CD4-positive, CD25-positive, alpha-beta regulatory T cell (primary cell): ENCODE results near the gene FLNB. TPM values are rescaled to one million over a fixed set of nuclear protein-coding genes. Genes with fewer than 3 reads are reported as not detected.

ENCODE experiments used
- ATAC-seq, 2 donors: fragments of 150-1000 bp; cut with Tn5 transposase; one replicate each; pipeline ENCODE4 v1.10.0; 2021; ENCODE audit warnings: low read depth in 2 of 2, moderate number of reproducible peaks in 2 of 2, moderate library complexity in 1 of 2
- DNase-seq, 3 donors: peaks; one replicate each; pipeline versions ENCODE4 v3.0.0 to v3.0.0-alpha.2; 2012 to 2022; ENCODE audit warnings: mixed read lengths in 1 of 3
- H3K27ac ChIP-seq: one replicate; pipeline ENCODE4 v1.7.0; 2013; ENCODE audit warnings: mild to moderate bottlenecking, low read length; ENCODE audit not compliant: insufficient read depth, poor library complexity, severe bottlenecking
- H3K27me3 ChIP-seq: one replicate; pipeline ENCODE4 v1.7.0; 2013; ENCODE audit warnings: low read length; ENCODE audit not compliant: control insufficient read depth, insufficient read depth
- H3K36me3 ChIP-seq: one replicate; pipeline ENCODE4 v1.7.0; 2013; ENCODE audit warnings: mild to moderate bottlenecking, low read length, moderate library complexity; ENCODE audit not compliant: control insufficient read depth, insufficient read depth
- H3K4me1 ChIP-seq: 2 replicates; pipeline ENCODE4 v1.7.0; 2013; ENCODE audit warnings: mild to moderate bottlenecking, low read length; ENCODE audit not compliant: insufficient read depth, control insufficient read depth, poor library complexity, severe bottlenecking
- H3K4me3 ChIP-seq: one replicate; pipeline ENCODE4 v1.7.0; 2013; ENCODE audit warnings: low read depth, mild to moderate bottlenecking, low read length, moderate library complexity
- H3K9me3 ChIP-seq, 2 experiments: 1 replicate in 1 of 2; 2 replicates in 1 of 2; pipeline ENCODE4 v1.7.0; 2013; ENCODE audit warnings: low read length in 2 of 2, mild to moderate bottlenecking in 1 of 2, moderate library complexity in 1 of 2; ENCODE audit not compliant: control insufficient read depth in 2 of 2
- H3K27ac Mint-ChIP-seq, 3 donors: one replicate each; pipeline ENCODE4 v1.8.0; 2020 to 2022; ENCODE audit warnings: mild to moderate bottlenecking in 3 of 3, mixed read lengths in 3 of 3, moderate library complexity in 2 of 3
- H3K27me3 Mint-ChIP-seq: one replicate; pipeline ENCODE4 v1.8.0; 2022; ENCODE audit warnings: mild to moderate bottlenecking, mixed read lengths
- H3K36me3 Mint-ChIP-seq: one replicate; pipeline ENCODE4 v1.8.0; 2020; ENCODE audit warnings: mixed read lengths
- H3K4me1 Mint-ChIP-seq, 4 donors: one replicate each; pipeline ENCODE4 v1.8.0; 2020 to 2022; ENCODE audit warnings: mixed read lengths in 4 of 4, mild to moderate bottlenecking in 1 of 4
- H3K4me3 Mint-ChIP-seq, 4 donors: one replicate each; pipeline ENCODE4 v1.8.0; 2020 to 2022; ENCODE audit warnings: mild to moderate bottlenecking in 4 of 4, mixed read lengths in 4 of 4, moderate library complexity in 3 of 4
- H3K9me3 Mint-ChIP-seq, 7 donors: one replicate each; pipeline ENCODE4 v1.8.0; 2020 to 2022; ENCODE audit warnings: mixed read lengths in 7 of 7, mild to moderate bottlenecking in 3 of 7, moderate library complexity in 2 of 7
- polyA plus RNA-seq, 4 donors: library from polyadenylated mRNA; unstranded; fragments of 300-500 nt; fragmentation: Illumina TruSeq; gene quantifications; one replicate each; pipeline ENCODE4 v1.2.3, GENCODE V29; 2021
- total RNA-seq: library from RNA; stranded (reverse); gene quantifications from one replicate; pipeline ENCODE4 v1.2.3, GENCODE V29; 2022

FLNB gene
- total and polyA plus RNA-seq, 5 donors from 2014 or later: 8.9 to 40.8 (median 14.5) TPM

- no peaks in the 10 kb centered on the region for H3K9me3 ChIP-seq
- no peak for ATAC-seq
- H3K27ac Mint-ChIP-seq: peak overlapping the region in 1 of 3 donors; percentile 83
- no peaks in the 10 kb centered on the region for H3K9me3 Mint-ChIP-seq
- peaks cover 52% of the 10 kb centered on the region for H3K36me3 ChIP-seq
- H3K4me1 ChIP-seq: peaks cover 18% of the 10 kb centered on the region
- no peak overlapping the region for H3K4me3 ChIP-seq
- no peaks in the 10 kb centered on the region for H3K27me3 ChIP-seq
- H3K27me3 Mint-ChIP-seq: no peaks in the 10 kb centered on the region
- H3K36me3 Mint-ChIP-seq: peaks cover 77% of the 10 kb centered on the region
- no peak overlapping the region for H3K4me3 Mint-ChIP-seq
- H3K27ac ChIP-seq: no peak overlapping the region
- no peak for DNase-seq
- peaks cover 5 to 21% (median 18%) of the 10 kb centered on the region in 4 donors for H3K4me1 Mint-ChIP-seq
Measured at GRCh38 chr3:58107597-58107996, 99.4 kb downstream of the FLNB start.

DNA sequence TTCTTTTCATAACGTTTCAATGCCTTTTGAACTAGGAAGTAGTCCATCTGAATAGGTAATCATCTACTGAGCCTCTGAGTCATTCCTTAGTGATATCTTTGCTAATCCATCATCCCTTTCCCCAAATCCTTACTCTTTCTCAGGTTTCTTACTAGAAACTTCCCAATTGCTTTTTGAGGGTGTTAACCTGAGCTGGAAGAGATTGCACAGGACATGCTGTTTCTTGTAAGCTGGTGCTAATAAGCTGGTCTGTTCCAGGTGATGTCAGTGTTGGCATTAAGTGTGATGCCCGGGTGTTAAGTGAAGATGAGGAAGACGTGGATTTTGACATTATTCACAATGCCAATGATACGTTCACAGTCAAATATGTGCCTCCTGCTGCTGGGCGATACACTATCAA is 101.5 kb downstream of the FLNB start:
- H3K9me3 Mint-ChIP-seq: no peaks in the 10 kb centered on the region
- DNase-seq (no peak), ATAC-seq (no peak)
- peaks cover 19% of the 10 kb centered on the region for H3K4me1 ChIP-seq
- peaks cover 83% of the 10 kb centered on the region for H3K36me3 Mint-ChIP-seq
- no peak overlapping the region for H3K4me3 Mint-ChIP-seq
- H3K27ac Mint-ChIP-seq: peak overlapping the region in 2 of 3 donors; percentile 32 to 87
- H3K27me3 Mint-ChIP-seq: no peaks in the 10 kb centered on the region
- H3K4me3 ChIP-seq: no peak overlapping the region
- peaks cover 7 to 37% (median 31%) of the 10 kb centered on the region in 4 donors for H3K4me1 Mint-ChIP-seq
- H3K27me3 ChIP-seq: no peaks in the 10 kb centered on the region
- H3K27ac ChIP-seq: no peak overlapping the region
- no peaks in the 10 kb centered on the region for H3K9me3 ChIP-seq
- H3K36me3 ChIP-seq: peaks cover 34% of the 10 kb centered on the region

GRCh38 chr3:58111513-58112184 is 103.4 kb downstream of the FLNB start:
- peak overlapping the region; percentile 71 for H3K27ac ChIP-seq
- Mint-ChIP-seq H3K9me3 (no peaks in the 10 kb centered on the region), H3K27ac (peak overlapping the region; percentile 87 to 95 (median 93)), H3K27me3 (no peaks in the 10 kb centered on the region), H3K4me1 (peaks cover 22 to 55% (median 49%) of the 10 kb centered on the region in 4 donors), H3K36me3 (peaks cover 73% of the 10 kb centered on the region), H3K4me3 (peak overlapping the region; percentile 12 to 66 (median 50))
- peak overlapping the region; percentile 34 for H3K4me3 ChIP-seq
- peaks cover 22% of the 10 kb centered on the region for H3K36me3 ChIP-seq
- H3K4me1 ChIP-seq: peaks cover 37% of the 10 kb centered on the region
- H3K27me3 ChIP-seq: no peaks in the 10 kb centered on the region
- no peaks in the 10 kb centered on the region for H3K9me3 ChIP-seq
- ATAC-seq: peak; percentile 22 to 33
- peak; percentile 10 to 38 (median 16) for DNase-seq

DNA sequence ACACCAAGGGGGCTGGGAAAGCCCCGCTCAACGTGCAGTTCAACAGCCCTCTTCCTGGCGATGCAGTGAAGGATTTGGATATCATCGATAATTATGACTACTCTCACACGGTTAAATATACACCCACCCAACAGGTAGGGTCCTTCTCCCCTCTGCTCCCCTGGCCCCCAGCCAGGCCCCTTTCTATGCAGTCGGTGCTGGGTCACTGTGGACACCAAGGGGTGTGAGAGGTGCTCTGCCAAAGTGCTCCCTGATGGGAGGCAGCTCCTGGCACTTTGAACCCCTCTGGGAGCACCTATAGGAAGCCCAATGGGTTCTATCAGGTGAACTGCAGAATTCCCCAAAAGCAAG is 103.9 kb downstream of the FLNB start:
- H3K27me3 Mint-ChIP-seq: no peaks in the 10 kb centered on the region
- H3K27ac Mint-ChIP-seq: peak overlapping the region; percentile 4 to 95 (median 93)
- ATAC-seq: no peak
- H3K27ac ChIP-seq: peak overlapping the region; percentile 71
- H3K9me3 Mint-ChIP-seq: no peaks in the 10 kb centered on the region
- DNase-seq: no peak
- H3K9me3 ChIP-seq: no peaks in the 10 kb centered on the region
- H3K4me3 Mint-ChIP-seq: peak overlapping the region; percentile 12 to 66 (median 50)
- H3K4me1 Mint-ChIP-seq: peaks cover 27 to 60% (median 53%) of the 10 kb centered on the region in 4 donors
- H3K4me3 ChIP-seq: peak overlapping the region; percentile 22
- H3K36me3 ChIP-seq: peaks cover 22% of the 10 kb centered on the region
- H3K36me3 Mint-ChIP-seq: peaks cover 71% of the 10 kb centered on the region
- no peaks in the 10 kb centered on the region for H3K27me3 ChIP-seq
- peaks cover 42% of the 10 kb centered on the region for H3K4me1 ChIP-seq

- H3K4me3 ChIP-seq: peak overlapping the region; percentile 9
- H3K36me3 Mint-ChIP-seq: peaks cover 61% of the 10 kb centered on the region
Measured at GRCh38 chr3:58115175-58115574, 107.0 kb downstream of the FLNB start.

DNA sequence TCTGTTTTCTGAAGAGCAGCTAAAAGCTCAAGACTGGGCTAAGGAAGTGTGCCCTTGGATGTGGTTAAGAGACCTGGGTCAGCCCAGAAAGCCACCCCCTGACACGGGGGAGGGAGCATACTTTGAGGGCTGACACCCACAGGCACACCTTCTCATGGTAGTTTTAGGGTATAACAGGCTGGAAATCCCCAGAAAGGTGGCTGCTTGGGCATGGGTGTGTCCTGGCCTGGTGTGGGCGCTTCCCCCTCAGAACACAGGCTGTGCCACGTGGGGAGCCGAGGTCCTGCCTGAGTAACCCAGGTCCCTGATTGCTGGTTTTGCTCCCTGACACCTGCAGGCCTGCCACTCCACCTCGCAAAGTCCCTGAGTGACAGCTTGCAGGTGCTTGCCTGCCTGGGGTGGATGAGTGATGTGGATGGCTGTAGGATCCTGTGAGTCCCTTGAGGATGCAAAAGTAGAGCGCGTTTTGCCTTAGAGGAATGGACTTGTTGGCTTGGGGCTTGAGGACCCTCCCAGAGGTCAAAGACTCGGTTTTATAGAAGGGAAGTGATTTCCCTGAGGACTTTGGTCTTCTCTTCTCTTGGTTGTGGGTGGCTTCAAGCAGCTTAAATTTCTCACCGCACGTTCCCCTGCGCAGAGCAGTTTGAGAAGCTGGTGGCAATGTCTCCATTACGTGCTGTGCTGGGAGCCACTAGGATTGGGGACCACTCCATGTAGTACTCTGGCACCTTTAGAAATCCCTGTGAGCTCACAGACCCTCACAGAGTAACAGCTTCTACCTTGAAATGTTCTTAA is 108.1 kb downstream of the FLNB start:
- H3K36me3 Mint-ChIP-seq: peaks cover 67% of the 10 kb centered on the region

More at GRCh38 chr3:58115175-58115574, 107.0 kb downstream of the FLNB start:
- no peak overlapping the region for H3K4me3 Mint-ChIP-seq
- Histone ChIP-seq H3K4me1 (peaks cover 45% of the 10 kb centered on the region), H3K9me3 (no peaks in the 10 kb centered on the region), H3K27me3 (no peaks in the 10 kb centered on the region), H3K27ac (peak overlapping the region; percentile 71), H3K36me3 (peaks cover 7% of the 10 kb centered on the region)
- no peak for ATAC-seq
- no peaks in the 10 kb centered on the region for H3K27me3 Mint-ChIP-seq
- H3K9me3 Mint-ChIP-seq: no peaks in the 10 kb centered on the region
- peaks cover 24 to 70% (median 56%) of the 10 kb centered on the region in 4 donors for H3K4me1 Mint-ChIP-seq
- DNase-seq: no peak
- peak overlapping the region; percentile 62 to 97 (median 94) for H3K27ac Mint-ChIP-seq

DNA sequence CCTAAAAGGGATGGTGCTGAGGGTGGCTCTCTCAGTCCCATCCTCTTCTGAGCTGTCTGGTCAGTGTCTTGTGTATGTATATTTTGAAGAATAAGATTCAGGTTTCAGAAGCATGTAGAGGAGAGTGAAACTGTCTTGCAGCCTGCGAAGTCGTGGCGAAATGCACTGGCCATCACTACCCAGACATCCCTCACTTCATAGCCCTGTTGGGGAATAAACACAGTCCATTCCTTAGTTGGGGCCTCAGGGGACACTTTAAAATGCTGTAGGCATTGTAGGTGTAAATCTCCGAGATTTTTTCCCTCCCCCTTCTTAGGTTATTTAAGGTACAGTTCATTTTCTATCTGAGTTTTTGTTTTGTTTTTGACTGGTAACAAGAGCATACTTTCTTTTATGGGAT is 108.8 kb downstream of the FLNB start:
- H3K27me3 Mint-ChIP-seq: no peaks in the 10 kb centered on the region
- no peaks in the 10 kb centered on the region for H3K9me3 Mint-ChIP-seq
- peaks cover 34% of the 10 kb centered on the region for H3K4me1 ChIP-seq
- H3K36me3 ChIP-seq: peaks cover 20% of the 10 kb centered on the region
- H3K27ac ChIP-seq: peak overlapping the region; percentile 71
- peak overlapping the region; percentile 43 to 97 (median 93) for H3K27ac Mint-ChIP-seq
- H3K4me1 Mint-ChIP-seq: peaks cover 24 to 56% (median 44%) of the 10 kb centered on the region in 4 donors
- H3K4me3 Mint-ChIP-seq: peak overlapping the region in 1 of 4 donors; percentile 49
- no peaks in the 10 kb centered on the region for H3K9me3 ChIP-seq
- peaks cover 62% of the 10 kb centered on the region for H3K36me3 Mint-ChIP-seq
- no peak for DNase-seq
- no peak for ATAC-seq
- H3K4me3 ChIP-seq: no peak overlapping the region
- H3K27me3 ChIP-seq: no peaks in the 10 kb centered on the region

More for the DNA sequence above, 108.1 kb downstream of the FLNB start:
- DNase-seq: peak; percentile 53 to 95 (median 83)
- H3K27me3 Mint-ChIP-seq: no peaks in the 10 kb centered on the region
- H3K27ac ChIP-seq: peak overlapping the region; percentile 71
- H3K4me3 Mint-ChIP-seq: peak overlapping the region; percentile 54 to 83 (median 70)
- peaks cover 24 to 62% (median 50%) of the 10 kb centered on the region in 4 donors for H3K4me1 Mint-ChIP-seq
- peaks cover 40% of the 10 kb centered on the region for H3K4me1 ChIP-seq
- no peaks in the 10 kb centered on the region for H3K27me3 ChIP-seq
- H3K9me3 ChIP-seq: no peaks in the 10 kb centered on the region
- peak overlapping the region; percentile 43 for H3K4me3 ChIP-seq
- peak overlapping the region; percentile 93 to 97 (median 94) for H3K27ac Mint-ChIP-seq
- no peaks in the 10 kb centered on the region for H3K9me3 Mint-ChIP-seq
- peaks cover 17% of the 10 kb centered on the region for H3K36me3 ChIP-seq
- peak; percentile 85 to 90 for ATAC-seq
